ENCODE measurements around the gene CACNA1S.

GRCh38 chr1:201136355-201137023, 24.3 kb upstream of the CACNA1S start:
- TF ChIP-seq CTCF (IDR thresholded peaks at IDR 0.05) (no peak), CHD2 (IDR thresholded peaks at IDR 0.05; ENCODE audit: low read length, partially characterized antibody) (no peak), IRF3 (IDR thresholded peaks at IDR 0.05; ENCODE audit: low read depth, low read length) (no peak)

Data from SK-N-SH (cell line).